Memory B cell (primary cell): ENCODE data around the gene KANSL1.
A peak's percentile ranks its signal among the peaks of the same experiment; 100 is the strongest.
"Not testable (repeated sequence)": the region's sequence is repeated elsewhere in the genome, so short reads cannot be mapped to it uniquely, and the experiment has no call there.

Experiments
- ATAC-seq: fragments of 150-1000 bp; cut with Tn5 transposase; 2 replicates; pipeline ENCODE4 v1.10.0; 2021; ENCODE audit warnings: low read depth, mild to moderate bottlenecking, moderate library complexity
- DNase-seq, 2 donors: peaks; one replicate each; pipeline ENCODE4 v3.0.0; 2022; ENCODE audit warnings: low spot score in 2 of 2
- H3K27ac Mint-ChIP-seq: one replicate; pipeline ENCODE4 v1.8.0; 2022; ENCODE audit warnings: mild to moderate bottlenecking, moderate library complexity, mixed read lengths
- H3K27me3 Mint-ChIP-seq: one replicate; pipeline ENCODE4 v1.8.0; 2022; ENCODE audit warnings: mixed read lengths
- H3K36me3 Mint-ChIP-seq: one replicate; pipeline ENCODE4 v1.8.0; 2022; ENCODE audit warnings: mild to moderate bottlenecking, mixed read lengths
- H3K4me1 Mint-ChIP-seq: one replicate; pipeline ENCODE4 v1.8.0; 2022; ENCODE audit warnings: mixed read lengths
- H3K4me3 Mint-ChIP-seq: one replicate; pipeline ENCODE4 v1.8.0; 2022; ENCODE audit warnings: mild to moderate bottlenecking, moderate library complexity, mixed read lengths
- H3K9me3 Mint-ChIP-seq: one replicate; pipeline ENCODE4 v1.8.0; 2022; ENCODE audit warnings: mixed read lengths

The KANSL1 gene

GRCh38 chr17:46183383-46183782 lies 9.8 kb downstream of the KANSL1 start:
- peaks cover 58% of the 10 kb centered on the region for H3K4me1 Mint-ChIP-seq
- not testable (repeated sequence) for DNase-seq, H3K9me3 Mint-ChIP-seq, ATAC-seq, H3K4me3 Mint-ChIP-seq, H3K27me3 Mint-ChIP-seq, H3K36me3 Mint-ChIP-seq
- H3K27ac Mint-ChIP-seq, result peak overlapping the region; percentile 51

- Mint-ChIP-seq H3K4me3 (peak overlapping the region; percentile 6), H3K4me1 (peaks cover 57% of the 10 kb centered on the region), H3K36me3 (peaks cover 7% of the 10 kb centered on the region), H3K27me3 (no peaks in the 10 kb centered on the region), H3K27ac (peak overlapping the region; percentile 51), H3K9me3 (no peaks in the 10 kb centered on the region)
- DNase-seq (no peak), ATAC-seq (no peak)
Observed at GRCh38 chr17:46182961-46183360, 10.3 kb downstream of the KANSL1 start.

GRCh38 chr17:46181940-46182339 lies 11.3 kb downstream of the KANSL1 start:
- H3K9me3 Mint-ChIP-seq, result no peaks in the 10 kb centered on the region
- no peak for ATAC-seq
- H3K4me1 Mint-ChIP-seq, result peaks cover 60% of the 10 kb centered on the region

GRCh38 chr17:46181316-46181715 lies 11.9 kb downstream of the KANSL1 start:
- not testable (repeated sequence) for H3K27me3 Mint-ChIP-seq, H3K4me3 Mint-ChIP-seq, H3K36me3 Mint-ChIP-seq, DNase-seq, H3K9me3 Mint-ChIP-seq, ATAC-seq
- H3K27ac Mint-ChIP-seq, result peak overlapping the region; percentile 33
- peaks cover 63% of the 10 kb centered on the region for H3K4me1 Mint-ChIP-seq

More at GRCh38 chr17:46181940-46182339, 11.3 kb downstream of the KANSL1 start:
- Mint-ChIP-seq H3K27ac (peak overlapping the region; percentile 33), H3K4me3 (no peak overlapping the region), H3K36me3 (peaks cover 7% of the 10 kb centered on the region), H3K27me3 (no peaks in the 10 kb centered on the region)
- DNase-seq, result no peak

GRCh38 chr17:46180892-46181274 lies 12.3 kb downstream of the KANSL1 start:
- Mint-ChIP-seq H3K27ac (peak overlapping the region; percentile 33), H3K36me3 (peaks cover 7% of the 10 kb centered on the region), H3K27me3 (no peaks in the 10 kb centered on the region), H3K9me3 (no peaks in the 10 kb centered on the region), H3K4me1 (peaks cover 65% of the 10 kb centered on the region), H3K4me3 (no peak overlapping the region)
- no peak for DNase-seq
- no peak for ATAC-seq

- not testable (repeated sequence) for ATAC-seq, DNase-seq, H3K27me3 Mint-ChIP-seq, H3K27ac Mint-ChIP-seq, H3K4me3 Mint-ChIP-seq, H3K9me3 Mint-ChIP-seq, H3K36me3 Mint-ChIP-seq
- peaks cover 63% of the 10 kb centered on the region for H3K4me1 Mint-ChIP-seq
Observed at GRCh38 chr17:46180185-46180891, 12.9 kb downstream of the KANSL1 start.

- Mint-ChIP-seq H3K27ac (peak overlapping the region; percentile 82), H3K9me3 (no peaks in the 10 kb centered on the region), H3K4me3 (peak overlapping the region; percentile 65), H3K4me1 (peaks cover 56% of the 10 kb centered on the region), H3K27me3 (no peaks in the 10 kb centered on the region), H3K36me3 (peaks cover 7% of the 10 kb centered on the region)
- ATAC-seq (peak; percentile 94), DNase-seq (peak in 1 of 2 donors; percentile 20)
Observed at GRCh38 chr17:46179375-46179999, 13.7 kb downstream of the KANSL1 start.

- DNase-seq (no peak), ATAC-seq (no peak)
- Mint-ChIP-seq H3K4me1 (peaks cover 49% of the 10 kb centered on the region), H3K36me3 (peaks cover 7% of the 10 kb centered on the region), H3K4me3 (no peak overlapping the region), H3K27me3 (no peaks in the 10 kb centered on the region), H3K9me3 (no peaks in the 10 kb centered on the region), H3K27ac (peak overlapping the region; percentile 83)
Observed at GRCh38 chr17:46178550-46179214, 14.5 kb downstream of the KANSL1 start.

GRCh38 chr17:46176975-46177374 lies 16.3 kb downstream of the KANSL1 start:
- H3K27me3 Mint-ChIP-seq, result no peaks in the 10 kb centered on the region
- H3K9me3 Mint-ChIP-seq, result no peaks in the 10 kb centered on the region
- H3K4me3 Mint-ChIP-seq, result no peak overlapping the region
- H3K27ac Mint-ChIP-seq, result peak overlapping the region; percentile 16
- peaks cover 44% of the 10 kb centered on the region for H3K4me1 Mint-ChIP-seq
- H3K36me3 Mint-ChIP-seq, result peaks cover 4% of the 10 kb centered on the region
- no peak for ATAC-seq
- DNase-seq, result no peak

- H3K4me3 Mint-ChIP-seq, result no peak overlapping the region
- DNase-seq, result no peak
- no peaks in the 10 kb centered on the region for H3K27me3 Mint-ChIP-seq
- H3K9me3 Mint-ChIP-seq, result no peaks in the 10 kb centered on the region
- ATAC-seq, result no peak
- peaks cover 11% of the 10 kb centered on the region for H3K36me3 Mint-ChIP-seq
- H3K4me1 Mint-ChIP-seq, result peaks cover 36% of the 10 kb centered on the region
- peak overlapping the region; percentile 16 for H3K27ac Mint-ChIP-seq
Observed at GRCh38 chr17:46175891-46176290, 17.3 kb downstream of the KANSL1 start.

GRCh38 chr17:46173153-46173552 lies 20.1 kb downstream of the KANSL1 start:
- ATAC-seq (no peak), DNase-seq (no peak)
- Mint-ChIP-seq H3K36me3 (peaks cover 19% of the 10 kb centered on the region), H3K4me1 (peaks cover 27% of the 10 kb centered on the region), H3K9me3 (no peaks in the 10 kb centered on the region), H3K27me3 (no peaks in the 10 kb centered on the region), H3K4me3 (no peak overlapping the region), H3K27ac (peak overlapping the region; percentile 56)

- Mint-ChIP-seq H3K36me3 (peaks cover 19% of the 10 kb centered on the region), H3K9me3 (no peaks in the 10 kb centered on the region), H3K4me3 (no peak overlapping the region), H3K27me3 (no peaks in the 10 kb centered on the region), H3K27ac (no peak overlapping the region), H3K4me1 (peaks cover 24% of the 10 kb centered on the region)
- ATAC-seq (no peak), DNase-seq (no peak)
Observed at GRCh38 chr17:46171939-46172338, 21.3 kb downstream of the KANSL1 start.

GRCh38 chr17:46170639-46171429 lies 22.4 kb downstream of the KANSL1 start:
- Mint-ChIP-seq H3K27me3 (no peaks in the 10 kb centered on the region), H3K27ac (peak overlapping the region; percentile 10), H3K4me1 (peaks cover 18% of the 10 kb centered on the region), H3K9me3 (no peaks in the 10 kb centered on the region), H3K4me3 (no peak overlapping the region), H3K36me3 (peaks cover 19% of the 10 kb centered on the region)
- ATAC-seq (no peak), DNase-seq (no peak)
